ENCODE data around the gene ZNF69. TPM values are rescaled to one million over a fixed set of nuclear protein-coding genes. Genes with fewer than 3 reads are reported as not detected.
A peak's percentile ranks its signal among the peaks of the same experiment; 100 is the strongest.
"Not testable (repeated sequence)": the region's sequence is repeated elsewhere in the genome, so short reads cannot be mapped to it uniquely, and the experiment has no call there.

Gene ZNF69
- total RNA-seq (2014; rRNA removed; shearing (Covaris generic)) = 9.6 and 10.6 TPM in 2 replicates

DNA sequence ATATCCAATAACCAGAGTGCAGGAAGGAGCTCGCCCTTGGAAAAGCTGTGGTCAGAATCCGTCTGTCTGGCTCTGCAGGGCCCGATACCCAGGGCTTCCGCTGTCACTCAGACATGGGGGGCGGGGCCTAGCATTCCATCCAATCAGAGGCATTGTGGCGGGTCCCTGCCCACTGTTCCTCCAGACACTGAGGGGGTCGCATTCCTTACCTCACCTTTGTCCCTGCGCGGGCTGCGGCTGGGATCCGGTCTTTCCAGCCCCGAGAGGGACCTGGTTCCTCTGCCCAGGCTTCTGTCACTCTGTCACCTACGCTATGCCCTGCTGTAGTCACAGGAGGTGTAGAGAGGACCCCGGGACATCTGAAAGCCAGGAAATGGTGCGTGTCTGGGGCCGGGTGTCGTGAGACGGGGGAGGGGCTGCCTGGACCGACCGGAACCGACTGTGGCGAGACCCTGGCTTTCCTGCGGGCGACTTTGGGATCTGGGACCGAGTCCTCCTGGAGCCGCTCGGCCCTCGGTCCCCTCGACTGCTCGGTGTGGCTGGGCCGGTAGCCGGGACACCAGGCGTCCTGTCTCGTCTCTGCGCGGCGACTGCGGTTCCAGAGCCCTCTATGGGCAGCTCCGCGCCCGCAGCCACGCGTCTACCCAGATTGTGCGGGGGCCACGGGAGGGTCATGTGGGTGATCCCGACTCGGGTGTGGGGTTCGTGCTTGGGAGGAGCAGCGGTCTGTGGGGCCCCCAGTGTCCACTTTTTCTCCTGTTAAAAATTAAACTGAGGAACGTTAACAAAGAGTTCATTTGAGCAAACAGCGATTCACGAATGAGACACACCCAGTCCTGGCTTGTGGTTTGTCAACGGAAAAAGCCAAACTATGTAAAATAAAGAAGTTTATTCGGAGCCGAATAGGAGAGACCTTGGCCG lies at the start of gene ZNF69:
Gene ZNF69, plus strand, starts transcription at position 172 of the 921 bp plus-strand sequence. Its CDS starts 142 bp downstream, at position 314.
- Histone ChIP-seq H3K27ac (peak within 1 kb of the TSS; percentile 58), H3K36me3 (no peaks in the 10 kb centered on the region), H3K4me3 (peak within 1 kb of the TSS; percentile 76)

DNA sequence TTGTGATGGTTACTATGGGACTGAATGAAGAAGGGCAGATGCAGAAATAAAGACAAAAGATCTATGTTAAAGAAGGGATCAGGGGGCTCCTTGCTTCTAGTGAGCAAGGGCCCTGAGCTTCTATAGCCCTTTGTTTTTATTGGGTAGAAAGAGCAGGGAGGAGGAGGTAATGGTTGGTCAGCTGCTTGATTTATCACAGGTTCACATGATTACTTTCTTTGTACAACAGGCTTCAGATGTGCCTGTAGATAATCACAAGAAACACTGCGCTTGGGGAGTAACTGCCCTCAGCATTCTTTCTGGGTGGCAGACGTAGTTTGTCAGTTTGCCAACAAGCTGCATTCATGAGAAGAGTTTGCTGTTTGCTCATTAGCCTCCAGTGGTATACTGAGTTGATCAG lies 43.9 kb upstream of the ZNF69 start:
- no peaks in the 10 kb centered on the region for H3K9me3 ChIP-seq (replicated peaks)
- DNase-seq = no peak
- no peak overlapping the region for H3K4me3 ChIP-seq
- no peaks in the 10 kb centered on the region for H3K27me3 ChIP-seq
- H3K27ac ChIP-seq = no peak overlapping the region
- no peaks in the 10 kb centered on the region for H3K4me1 ChIP-seq
- no peaks in the 10 kb centered on the region for H3K36me3 ChIP-seq

More for the DNA sequence above, at the start of gene ZNF69:
- DNase-seq = peak; percentile 91 to 95
- H3K4me1 ChIP-seq = peaks cover 9% of the 10 kb centered on the region; the same call in 1 of the 2 replicates
- no peaks in the 10 kb centered on the region for H3K27me3 ChIP-seq
- 0 out of 2 replicates have a peak, but pooled peaks cover 3% of the 10 kb centered on the region for H3K9me3 ChIP-seq (replicated peaks)

DNA sequence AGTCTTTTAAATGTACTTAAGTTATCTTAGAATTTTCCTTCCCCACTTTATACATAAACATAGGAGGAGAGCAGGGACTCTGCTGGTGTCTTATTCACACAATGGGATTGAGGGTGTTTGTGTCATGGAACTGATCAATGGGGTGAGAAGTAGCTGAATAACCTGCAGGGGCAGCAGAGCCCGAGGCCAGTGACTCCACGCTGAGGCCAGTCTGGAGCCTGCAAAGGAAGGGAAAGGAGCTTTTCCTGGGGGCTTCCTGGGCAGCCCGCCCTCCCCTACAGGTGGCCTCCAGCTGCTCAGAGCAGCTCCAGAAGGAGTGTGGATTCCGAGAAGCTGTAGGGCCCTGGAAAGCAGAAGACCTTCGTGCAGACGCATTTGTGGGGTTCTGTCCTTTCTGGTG lies 40.0 kb upstream of the ZNF69 start:
- not testable (repeated sequence) for H3K9me3 ChIP-seq (replicated peaks); H3K27ac ChIP-seq; H3K4me3 ChIP-seq; H3K27me3 ChIP-seq; H3K4me1 ChIP-seq; H3K36me3 ChIP-seq
- peak in 1 of 2 experiments; percentile 13 for DNase-seq

DNA sequence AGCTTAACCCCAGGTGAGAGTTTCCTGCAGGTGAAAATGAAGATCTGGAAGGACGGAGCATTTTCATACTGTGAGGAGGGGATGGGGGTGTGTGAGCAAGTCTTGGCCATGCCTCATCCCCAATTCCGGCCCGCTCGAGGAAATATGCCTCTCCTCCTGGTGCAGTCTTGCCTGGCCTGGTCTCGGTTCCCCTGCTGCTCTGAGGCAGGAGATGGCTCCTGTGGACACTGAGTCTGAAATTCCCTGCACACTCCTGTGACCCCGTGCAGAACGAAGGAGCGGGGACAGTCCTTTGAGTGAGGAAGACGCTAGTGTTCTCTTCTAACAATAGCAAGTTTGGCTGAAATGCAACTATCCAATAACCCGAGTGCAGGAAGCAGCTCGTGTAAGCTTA lies 39.4 kb upstream of the ZNF69 start:
- no peak for DNase-seq
- Histone ChIP-seq H3K9me3 (replicated peaks) (no peaks in the 10 kb centered on the region; the same call in 1 of the 2 replicates), H3K4me1 (0 out of 2 replicates have a peak, but pooled peaks cover 3% of the 10 kb centered on the region), H3K36me3 (0 out of 2 replicates have a peak, but pooled peaks cover 3% of the 10 kb centered on the region), H3K4me3 (peak overlapping the region; percentile 80), H3K27ac (no peak overlapping the region), H3K27me3 (no peaks in the 10 kb centered on the region)

DNA sequence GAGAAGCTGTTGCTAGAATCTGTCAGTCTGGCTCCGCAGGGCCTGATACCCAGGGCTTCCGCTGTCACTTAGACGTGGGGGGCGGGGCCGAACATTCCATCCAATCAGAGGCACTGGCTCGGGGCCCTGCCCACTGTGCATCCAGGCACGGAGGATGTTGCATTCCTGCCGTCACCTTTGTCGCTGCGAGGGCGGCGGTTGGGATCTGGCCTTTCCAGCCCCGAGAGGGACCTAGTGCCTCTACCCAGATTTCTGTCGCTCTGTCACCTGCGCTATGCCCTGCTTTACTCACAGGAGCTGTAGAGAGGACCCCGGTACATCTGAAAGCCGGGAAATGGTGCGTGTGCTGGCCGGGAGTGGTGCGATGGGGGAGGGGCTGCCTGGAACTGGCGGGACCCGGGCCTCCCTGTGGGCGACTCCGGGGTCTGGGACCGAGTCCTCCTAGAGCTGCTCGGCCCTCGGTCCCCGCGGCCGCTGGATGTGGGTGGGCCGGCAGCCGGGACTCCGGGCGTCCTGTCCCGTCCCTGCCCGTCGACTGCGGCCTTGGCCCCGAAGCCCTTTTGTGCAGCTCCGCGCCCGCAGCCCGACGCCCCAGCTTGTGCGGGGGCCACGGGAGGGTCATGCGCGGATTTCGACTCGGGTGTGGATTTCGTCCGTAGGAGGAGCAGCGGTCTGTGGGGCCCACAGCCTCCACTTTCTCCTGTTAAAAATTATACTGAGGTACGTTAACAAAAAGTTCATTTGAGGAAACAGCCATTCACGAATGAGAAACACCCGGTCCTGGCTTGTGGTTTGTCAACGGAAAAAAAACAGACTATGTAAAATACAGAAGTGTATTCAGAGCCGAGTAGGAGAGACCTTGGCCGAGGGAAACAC lies 38.8 kb upstream of the ZNF69 start, which contains the start of gene ZNF439:
Gene ZNF439, plus strand, starts transcription at position 133 of the 876 bp plus-strand sequence. Its CDS starts 142 bp downstream, at position 275.
- peak; percentile 94 to 96 for DNase-seq
- Histone ChIP-seq H3K27me3 (no peaks in the 10 kb centered on the region), H3K9me3 (replicated peaks) (no peaks in the 10 kb centered on the region; the same call in 1 of the 2 replicates), H3K4me1 (0 out of 2 replicates have a peak, but pooled peaks cover 3% of the 10 kb centered on the region), H3K27ac (peak within 1 kb of the TSS; percentile 20), H3K36me3 (0 out of 2 replicates have a peak, but pooled peaks cover 3% of the 10 kb centered on the region), H3K4me3 (peak within 1 kb of the TSS; percentile 80)

DNA sequence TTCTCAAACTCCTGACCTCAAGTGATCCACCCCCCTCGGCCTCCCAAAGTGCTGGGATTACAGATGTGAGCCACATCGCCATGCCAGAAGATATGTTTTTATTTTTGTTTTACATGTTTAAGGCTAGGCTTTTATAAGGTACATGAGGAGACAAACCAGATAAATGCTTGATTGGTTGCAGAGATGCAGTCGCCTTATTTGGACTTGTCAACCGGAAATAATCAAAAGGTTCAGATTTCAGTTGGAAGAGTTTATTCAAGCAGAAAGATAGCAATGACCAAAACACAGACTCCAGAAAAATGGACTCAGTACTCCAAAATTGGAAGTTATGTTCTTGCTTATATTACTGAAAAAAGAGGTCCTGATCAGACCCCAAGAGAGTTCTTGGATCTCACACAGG lies 37.3 kb upstream of the ZNF69 start:
- not testable (repeated sequence) for H3K9me3 ChIP-seq (replicated peaks); H3K36me3 ChIP-seq; H3K27me3 ChIP-seq; H3K4me3 ChIP-seq; H3K27ac ChIP-seq; H3K4me1 ChIP-seq; DNase-seq

DNA sequence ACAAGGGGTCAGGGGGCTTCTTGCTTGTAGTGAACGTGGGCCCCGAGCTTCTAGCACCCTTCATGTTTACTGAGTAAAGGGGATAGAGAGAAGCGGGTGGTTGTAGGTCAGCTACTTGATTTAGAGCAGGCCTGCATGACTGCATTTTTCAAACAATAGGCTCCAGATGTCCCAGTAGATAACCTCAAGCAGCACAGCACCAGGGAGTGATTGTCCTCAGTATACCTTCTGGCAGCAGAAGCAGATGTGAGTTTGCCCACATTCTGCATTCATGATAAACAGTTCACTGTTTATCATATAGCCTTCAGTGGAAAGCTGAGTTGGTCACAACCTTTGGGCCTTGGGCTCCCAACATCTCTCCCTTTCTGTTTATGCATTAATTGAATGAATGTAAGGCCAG lies 34.2 kb upstream of the ZNF69 start:
- 0 out of 2 replicates have a peak, but pooled peaks cover 3% of the 10 kb centered on the region for H3K36me3 ChIP-seq
- no peaks in the 10 kb centered on the region for H3K27me3 ChIP-seq
- H3K27ac ChIP-seq = no peak overlapping the region
- H3K4me3 ChIP-seq = no peak overlapping the region
- H3K9me3 ChIP-seq (replicated peaks) = no peaks in the 10 kb centered on the region; the same call in 1 of the 2 replicates
- DNase-seq = no peak
- 0 out of 2 replicates have a peak, but pooled peaks cover 3% of the 10 kb centered on the region for H3K4me1 ChIP-seq

DNA sequence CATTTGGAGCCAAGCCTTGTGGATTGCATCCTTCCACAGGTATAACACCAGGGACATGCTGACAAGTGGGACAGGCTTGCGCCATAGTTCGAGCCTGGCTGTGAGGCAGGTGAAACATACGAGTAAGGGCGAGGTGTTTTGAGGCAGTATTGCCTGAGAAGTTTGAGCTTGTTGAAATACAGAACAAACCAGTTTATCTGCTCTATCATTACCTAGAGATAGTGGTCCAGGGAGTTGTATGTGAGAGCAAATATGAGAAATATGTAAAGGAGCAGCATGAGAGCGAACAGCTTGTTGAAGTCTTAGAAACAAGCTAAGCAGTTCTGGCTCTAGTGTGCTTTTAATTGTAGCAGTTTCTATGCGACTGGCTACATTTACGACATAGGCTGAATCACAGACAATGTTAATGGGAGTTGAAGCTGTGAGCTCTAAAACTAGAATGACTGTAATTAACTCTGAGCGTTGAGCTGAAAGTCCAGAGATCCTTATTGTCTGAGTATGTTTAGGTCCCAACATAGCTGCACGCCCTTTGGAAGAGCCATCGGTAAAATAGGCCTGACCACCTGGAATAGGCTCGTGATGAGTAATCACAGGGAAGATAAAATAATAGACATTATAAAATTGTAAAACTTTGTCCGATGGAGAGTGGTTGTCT lies 30.9 kb upstream of the ZNF69 start:
- H3K9me3 ChIP-seq (replicated peaks) = no peaks in the 10 kb centered on the region; the same call in 1 of the 2 replicates

DNA sequence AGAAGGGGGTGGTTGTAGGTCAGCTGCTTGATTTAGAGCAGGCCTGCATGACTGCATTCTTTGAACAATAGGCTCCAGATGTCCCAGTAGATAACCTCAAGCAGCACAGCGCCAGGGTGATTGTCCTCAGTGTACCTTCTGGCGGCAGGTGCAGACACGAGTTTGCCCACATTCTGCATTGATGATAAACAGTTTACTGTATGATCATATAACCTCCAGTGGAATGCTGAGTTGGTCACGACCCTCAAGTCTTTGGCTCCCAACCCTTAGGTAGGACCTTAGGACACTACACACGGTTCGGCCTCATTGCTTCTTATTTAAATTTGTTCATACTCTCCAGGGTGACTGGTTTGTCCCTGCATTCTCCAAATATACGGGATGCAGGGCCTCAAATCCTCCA lies 26.9 kb upstream of the ZNF69 start:
- Histone ChIP-seq H3K36me3 (peaks cover 2% of the 10 kb centered on the region; the same call in 1 of the 2 replicates), H3K4me3 (no peak overlapping the region), H3K9me3 (replicated peaks) (peaks cover 7% of the 10 kb centered on the region), H3K27me3 (no peaks in the 10 kb centered on the region), H3K4me1 (no peaks in the 10 kb centered on the region), H3K27ac (no peak overlapping the region)
- DNase-seq = no peak

More for the DNA sequence above, 30.9 kb upstream of the ZNF69 start:
- H3K27ac ChIP-seq = no peak overlapping the region
- H3K36me3 ChIP-seq = no peaks in the 10 kb centered on the region
- no peaks in the 10 kb centered on the region for H3K4me1 ChIP-seq
- no peak overlapping the region for H3K4me3 ChIP-seq
- no peaks in the 10 kb centered on the region for H3K27me3 ChIP-seq
- no peak for DNase-seq

DNA sequence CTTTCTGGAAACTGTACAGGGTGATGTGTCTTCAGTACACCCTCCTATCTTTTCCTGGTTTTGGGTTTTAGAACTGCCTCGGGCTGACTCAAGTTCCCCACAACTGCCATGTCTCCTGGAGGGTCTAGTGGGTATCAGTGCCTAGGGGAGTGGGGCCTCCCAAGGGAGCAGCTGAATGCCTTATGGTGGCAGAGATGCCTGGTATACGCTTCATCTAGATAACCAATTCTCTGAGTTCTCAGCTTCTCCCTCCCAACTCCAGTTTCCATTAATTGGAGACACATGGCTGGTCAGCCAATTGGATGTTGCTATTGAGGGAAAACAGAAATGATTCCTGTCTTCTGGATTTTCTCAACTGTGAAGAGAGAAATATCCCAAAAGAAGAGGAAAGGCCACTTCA lies 26.3 kb upstream of the ZNF69 start:
- no peak for DNase-seq
- Histone ChIP-seq H3K27ac (no peak overlapping the region), H3K9me3 (replicated peaks) (peaks cover 7% of the 10 kb centered on the region), H3K4me1 (no peaks in the 10 kb centered on the region), H3K4me3 (no peak overlapping the region), H3K27me3 (no peaks in the 10 kb centered on the region), H3K36me3 (peaks cover 8% of the 10 kb centered on the region; the same call in 1 of the 2 replicates)

DNA sequence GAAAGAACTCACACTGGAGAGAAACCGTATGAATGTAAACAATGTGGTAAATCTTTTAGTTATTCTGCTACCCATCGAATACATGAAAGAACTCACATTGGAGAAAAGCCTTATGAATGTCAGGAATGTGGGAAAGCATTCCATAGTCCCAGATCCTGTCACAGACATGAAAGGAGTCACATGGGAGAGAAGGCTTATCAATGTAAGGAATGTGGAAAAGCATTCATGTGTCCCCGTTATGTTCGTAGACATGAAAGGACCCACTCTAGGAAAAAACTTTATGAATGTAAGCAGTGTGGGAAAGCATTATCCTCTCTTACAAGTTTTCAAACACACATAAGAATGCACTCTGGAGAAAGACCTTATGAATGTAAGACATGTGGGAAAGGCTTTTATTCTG lies 19.8 kb upstream of the ZNF69 start:
- H3K27ac ChIP-seq, H3K4me3 ChIP-seq, H3K27me3 ChIP-seq, H3K4me1 ChIP-seq, DNase-seq: not testable (repeated sequence)
- Histone ChIP-seq H3K9me3 (replicated peaks) (peaks cover 43% of the 10 kb centered on the region), H3K36me3 (peaks cover 42% of the 10 kb centered on the region)

DNA sequence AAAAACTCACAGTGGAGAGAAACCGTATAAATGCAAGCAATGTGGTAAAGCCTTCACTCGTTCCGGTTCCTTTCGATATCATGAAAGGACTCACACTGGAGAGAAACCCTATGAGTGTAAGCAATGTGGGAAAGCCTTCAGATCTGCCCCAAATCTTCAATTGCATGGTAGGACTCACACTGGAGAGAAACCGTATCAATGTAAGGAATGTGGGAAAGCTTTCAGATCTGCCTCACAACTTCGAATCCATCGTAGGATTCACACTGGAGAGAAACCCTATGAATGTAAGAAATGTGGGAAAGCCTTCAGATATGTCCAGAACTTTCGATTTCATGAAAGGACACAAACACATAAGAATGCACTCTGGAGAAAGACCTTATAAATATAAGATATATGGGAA lies 19.4 kb upstream of the ZNF69 start:
- Histone ChIP-seq H3K27ac (no peak overlapping the region), H3K9me3 (replicated peaks) (peaks cover 43% of the 10 kb centered on the region), H3K4me1 (no peaks in the 10 kb centered on the region), H3K36me3 (peaks cover 42% of the 10 kb centered on the region), H3K4me3 (no peak overlapping the region), H3K27me3 (no peaks in the 10 kb centered on the region)
- no peak for DNase-seq

DNA sequence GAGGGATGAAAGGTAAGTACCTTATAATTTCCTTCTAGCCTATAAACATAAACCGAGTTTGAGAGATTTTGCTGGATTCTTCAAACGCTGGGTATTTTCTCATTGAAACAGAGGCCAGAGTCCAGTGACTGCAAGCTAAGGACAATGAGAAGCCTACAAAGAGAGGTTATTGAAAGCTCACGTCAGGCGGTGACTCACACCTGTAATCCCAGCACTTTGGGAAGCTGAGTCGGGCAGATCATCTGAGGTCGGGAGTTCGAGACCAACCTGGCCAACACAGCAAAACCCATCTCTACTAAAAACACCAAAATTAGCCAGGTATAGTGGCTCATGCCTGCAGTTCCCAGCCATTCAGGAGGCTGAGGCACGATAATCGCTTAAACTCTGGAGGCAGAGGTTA lies 15.0 kb upstream of the ZNF69 start:
- DNase-seq = no peak
- Histone ChIP-seq H3K27ac (no peak overlapping the region), H3K27me3 (no peaks in the 10 kb centered on the region), H3K4me3 (no peak overlapping the region), H3K9me3 (replicated peaks) (peaks cover 23% of the 10 kb centered on the region), H3K36me3 (peaks cover 21% of the 10 kb centered on the region), H3K4me1 (no peaks in the 10 kb centered on the region)

DNA sequence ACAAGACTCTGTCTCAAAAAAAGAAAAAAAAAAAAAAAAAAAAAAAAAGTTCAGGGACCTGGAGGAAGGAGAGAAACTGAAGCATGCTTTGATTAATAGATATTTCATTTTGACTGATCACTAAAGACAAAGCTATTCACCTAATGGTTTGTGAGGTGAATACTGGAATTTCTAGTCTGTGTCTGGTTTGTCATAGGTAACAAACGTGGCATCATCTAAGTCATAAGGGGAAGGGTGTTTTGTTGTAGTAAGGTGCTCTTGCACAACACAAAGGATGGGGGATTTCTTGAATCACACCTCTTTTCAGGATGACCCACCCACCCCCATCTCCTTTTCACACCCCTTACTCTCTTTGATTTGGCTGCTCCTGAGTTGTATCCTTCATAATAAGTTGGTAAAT lies 13.8 kb upstream of the ZNF69 start:
- DNase-seq = no peak
- peaks cover 10% of the 10 kb centered on the region for H3K36me3 ChIP-seq
- H3K27me3 ChIP-seq = no peaks in the 10 kb centered on the region
- H3K27ac ChIP-seq = no peak overlapping the region
- H3K4me1 ChIP-seq = no peaks in the 10 kb centered on the region
- peaks cover 12% of the 10 kb centered on the region for H3K9me3 ChIP-seq (replicated peaks)
- H3K4me3 ChIP-seq = no peak overlapping the region
